HL-60 (cell line): ENCODE measurements around the gene MROH2A.

Experiments
- DNase-seq, 2 experiments: peaks; one replicate each; pipeline ENCODE4 v3.0.0-alpha.2; 2010 to 2020; ENCODE audit warnings: low read depth in 1 of 2, low spot score in 1 of 2
- H3K27ac ChIP-seq: fragments of 250-450 bp; sonication (Bioruptor Pico); replicated peaks from 2 replicates; pipeline ENCODE4 v1.5.1; 2020; ENCODE audit warnings: mild to moderate bottlenecking, moderate library complexity
- H3K27me3 ChIP-seq: fragments of 250-450 bp; sonication (Bioruptor Pico); 2 replicates; pipeline ENCODE4 v1.5.1; 2021; ENCODE audit warnings: mild to moderate bottlenecking, moderate library complexity; ENCODE audit not compliant: insufficient read depth, poor library complexity, severe bottlenecking
- H3K4me3 ChIP-seq: replicated peaks from 2 replicates; pipeline ENCODE4 v1.5.1; 2011; ENCODE audit warnings: mild to moderate bottlenecking, control low read depth, low read length; ENCODE audit not compliant: insufficient read depth
- CTCF ChIP-seq: IDR thresholded peaks from one replicate; pipeline ENCODE4 v1.5.1; 2011; ENCODE audit warnings: low read length, control low read depth, inconsistent platforms; ENCODE audit not compliant: insufficient read depth
- GABPA ChIP-seq: IDR thresholded peaks from 2 replicates; pipeline ENCODE4 v1.6.1; 2012; ENCODE audit warnings: low read depth
- POLR2AphosphoS5 ChIP-seq: IDR thresholded peaks from 2 replicates; pipeline ENCODE4 v1.6.1; 2012; ENCODE audit warnings: low read depth
- SPI1 ChIP-seq: IDR thresholded peaks from 2 replicates; pipeline ENCODE4 v1.6.1; 2012; ENCODE audit warnings: low read depth, mild to moderate bottlenecking, borderline replicate concordance
- TF ChIP-seq, protein P1 (sequence below): IDR thresholded peaks from 2 replicates; pipeline ENCODE4 v1.6.1; 2012; ENCODE audit warnings: low read depth; ENCODE audit not compliant: insufficient replicate concordance

The MROH2A gene

DNA sequence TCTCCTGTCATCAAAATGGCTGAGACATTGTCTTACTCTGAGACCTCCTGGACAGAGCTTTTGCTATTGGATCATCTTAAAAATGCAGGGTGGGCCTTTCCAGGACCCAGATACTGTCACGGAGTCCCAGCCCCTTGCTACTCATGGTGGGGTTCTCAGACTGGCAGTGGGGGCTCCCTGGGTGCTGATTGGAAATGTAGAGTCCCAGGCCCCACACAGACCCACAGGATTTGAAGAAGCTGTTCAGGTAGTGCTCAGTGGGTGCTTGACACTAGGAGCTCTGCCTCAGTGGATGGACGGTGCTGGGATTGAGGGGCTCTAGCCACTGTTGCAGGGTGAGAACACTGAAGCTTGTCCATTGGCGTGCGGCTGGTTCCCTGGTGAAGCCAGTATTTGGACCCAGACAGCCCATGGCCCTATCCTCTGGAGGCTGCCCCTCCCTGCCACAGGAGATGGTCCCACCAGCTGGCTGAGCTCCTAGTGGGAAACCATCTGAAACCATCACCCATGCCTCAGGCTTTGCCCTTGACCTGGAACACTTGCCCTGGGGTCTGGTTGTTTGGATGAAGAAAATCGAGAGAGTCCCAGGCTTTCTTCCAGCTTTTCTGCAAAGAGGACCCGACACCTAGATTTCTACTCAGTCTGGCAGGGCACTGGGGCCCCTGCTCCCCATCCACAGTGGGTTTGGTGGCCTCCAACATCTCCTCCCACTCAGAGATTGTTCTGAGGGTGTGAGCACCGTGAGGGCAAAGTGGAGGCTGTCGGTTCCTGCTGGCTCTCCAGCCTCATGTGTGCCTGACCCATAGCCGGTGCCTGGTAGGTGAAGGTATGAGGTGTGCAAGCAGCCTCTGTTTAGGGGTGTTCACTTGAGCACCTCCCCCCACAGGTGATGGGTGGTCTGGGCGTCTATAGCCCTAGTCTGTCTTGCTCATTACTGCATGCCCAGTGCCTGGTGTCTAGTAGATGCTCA is 30.1 kb downstream of the MROH2A start:
- TF ChIP-seq CTCF (no peak), SPI1 (no peak), POLR2AphosphoS5 (no peak), GABPA (no peak)
- TF ChIP-seq, protein P1, sequence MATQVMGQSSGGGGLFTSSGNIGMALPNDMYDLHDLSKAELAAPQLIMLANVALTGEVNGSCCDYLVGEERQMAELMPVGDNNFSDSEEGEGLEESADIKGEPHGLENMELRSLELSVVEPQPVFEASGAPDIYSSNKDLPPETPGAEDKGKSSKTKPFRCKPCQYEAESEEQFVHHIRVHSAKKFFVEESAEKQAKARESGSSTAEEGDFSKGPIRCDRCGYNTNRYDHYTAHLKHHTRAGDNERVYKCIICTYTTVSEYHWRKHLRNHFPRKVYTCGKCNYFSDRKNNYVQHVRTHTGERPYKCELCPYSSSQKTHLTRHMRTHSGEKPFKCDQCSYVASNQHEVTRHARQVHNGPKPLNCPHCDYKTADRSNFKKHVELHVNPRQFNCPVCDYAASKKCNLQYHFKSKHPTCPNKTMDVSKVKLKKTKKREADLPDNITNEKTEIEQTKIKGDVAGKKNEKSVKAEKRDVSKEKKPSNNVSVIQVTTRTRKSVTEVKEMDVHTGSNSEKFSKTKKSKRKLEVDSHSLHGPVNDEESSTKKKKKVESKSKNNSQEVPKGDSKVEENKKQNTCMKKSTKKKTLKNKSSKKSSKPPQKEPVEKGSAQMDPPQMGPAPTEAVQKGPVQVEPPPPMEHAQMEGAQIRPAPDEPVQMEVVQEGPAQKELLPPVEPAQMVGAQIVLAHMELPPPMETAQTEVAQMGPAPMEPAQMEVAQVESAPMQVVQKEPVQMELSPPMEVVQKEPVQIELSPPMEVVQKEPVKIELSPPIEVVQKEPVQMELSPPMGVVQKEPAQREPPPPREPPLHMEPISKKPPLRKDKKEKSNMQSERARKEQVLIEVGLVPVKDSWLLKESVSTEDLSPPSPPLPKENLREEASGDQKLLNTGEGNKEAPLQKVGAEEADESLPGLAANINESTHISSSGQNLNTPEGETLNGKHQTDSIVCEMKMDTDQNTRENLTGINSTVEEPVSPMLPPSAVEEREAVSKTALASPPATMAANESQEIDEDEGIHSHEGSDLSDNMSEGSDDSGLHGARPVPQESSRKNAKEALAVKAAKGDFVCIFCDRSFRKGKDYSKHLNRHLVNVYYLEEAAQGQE, result no peak
- Histone ChIP-seq H3K27ac (no peak overlapping the region), H3K4me3 (no peak overlapping the region), H3K27me3 (no peaks in the 10 kb centered on the region)
- no peak for DNase-seq

GRCh38 chr2:233810385-233810784 is 32.3 kb downstream of the MROH2A start:
- no peak overlapping the region for H3K27ac ChIP-seq
- TF ChIP-seq, protein P1, result no peak
- TF ChIP-seq GABPA (no peak), SPI1 (no peak)
- H3K27me3 ChIP-seq, result no peaks in the 10 kb centered on the region
- no peak for DNase-seq
- no peak overlapping the region for H3K4me3 ChIP-seq

DNA sequence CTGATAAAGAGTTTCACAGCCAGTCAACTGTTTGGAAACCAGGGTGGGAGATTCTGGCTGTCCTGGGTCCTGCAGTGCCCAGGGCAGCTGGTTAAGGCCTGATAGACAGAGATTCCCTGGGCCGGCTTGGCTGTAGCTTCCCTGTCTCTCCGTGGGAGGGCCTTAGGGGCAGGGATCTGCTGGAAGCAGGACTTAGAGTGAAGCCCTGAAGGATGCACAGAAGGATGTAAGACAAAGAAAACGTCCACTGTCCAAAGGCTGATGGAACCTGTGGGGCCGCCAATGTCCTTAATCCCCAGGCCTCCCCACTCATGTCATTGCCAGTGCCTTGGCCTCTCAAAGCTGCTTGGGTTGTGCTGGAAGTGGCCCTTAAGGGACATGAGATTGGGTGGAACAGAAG is 33.0 kb downstream of the MROH2A start:
- H3K4me3 ChIP-seq, result no peak overlapping the region
- no peak overlapping the region for H3K27ac ChIP-seq
- no peak for DNase-seq
- H3K27me3 ChIP-seq, result no peaks in the 10 kb centered on the region
- no peak for TF ChIP-seq CTCF
- no peak for TF ChIP-seq GABPA
- no peak for TF ChIP-seq SPI1
- TF ChIP-seq, protein P1, result no peak
- no peak for TF ChIP-seq POLR2AphosphoS5
